Adrenal gland (tissue), 5 donors: ENCODE measurements around the gene CISTR.

Source experiments
- CTCF ChIP-seq, 6 experiments: fragments of 450-650 bp in 4 of 6; fragments of 200-600 bp in 2 of 6; sonication (generic) in 1 of 6; IDR thresholded peaks; 1 replicate in 5 of 6; 2 replicates in 1 of 6; pipeline versions ENCODE4 v1.5.1 to v1.8.0; 2016 to 2021; ENCODE audit warnings: antibody characterized with exemption in 6 of 6, mild to moderate bottlenecking in 2 of 6, moderate library complexity in 1 of 6
- POLR2A ChIP-seq, 2 donors: fragments of 450-650 bp; IDR thresholded peaks; one replicate each; pipeline ENCODE4 v1.6.1; 2017; ENCODE audit warnings: antibody characterized with exemption in 2 of 2, mild to moderate bottlenecking in 2 of 2, moderate library complexity in 1 of 2
- donor health status: DM: no; HTN: no; CAD: no.

GRCh38 chr12:53746592-53747092, 5.1 kb downstream of the CISTR start:
- peak; percentile 100 for TF ChIP-seq CTCF (IDR thresholded peaks at IDR 0.05)
- no peak for TF ChIP-seq POLR2A (IDR thresholded peaks at IDR 0.05)
